Fibroblast of villous mesenchyme (primary cell): Measurements from ENCODE around the gene TAF1A. TPM values are rescaled to one million over a fixed set of nuclear protein-coding genes. Genes with fewer than 3 reads are reported as not detected.

Source experiments
- DNase-seq: peaks from one replicate; pipeline ENCODE4 v3.0.0-alpha.2; 2010; ENCODE audit warnings: low read depth
- H3K4me3 ChIP-seq: 2 replicates; pipeline ENCODE4 v1.5.1; 2011; ENCODE audit warnings: low read depth, mild to moderate bottlenecking, low read length
- CTCF ChIP-seq: IDR thresholded peaks from 2 replicates; pipeline ENCODE4 v1.5.1; 2012; ENCODE audit warnings: low read depth, mild to moderate bottlenecking, low read length; ENCODE audit not compliant: insufficient read depth
- total RNA-seq: library from RNA; depleted of rRNA; stranded (reverse); fragments of >200 nt; gene quantifications from 2 replicates; pipeline ENCODE4 v1.2.3, GENCODE V29; 2012

The TAF1A gene
- total RNA-seq, 1 donor = 15.5 TPM

- DNase-seq = no peak
- no peak for TF ChIP-seq CTCF
- H3K4me3 ChIP-seq = no peak overlapping the region
Measured at GRCh38 chr1:222546091-222546490, 43.6 kb downstream of the TAF1A start.

GRCh38 chr1:222543817-222544216 is 45.9 kb downstream of the TAF1A start:
- DNase-seq = no peak
- H3K4me3 ChIP-seq = no peak overlapping the region
- no peak for TF ChIP-seq CTCF

GRCh38 chr1:222540598-222540995 is 49.1 kb downstream of the TAF1A start:
- no peak for DNase-seq
- TF ChIP-seq CTCF = no peak
- no peak overlapping the region for H3K4me3 ChIP-seq

- no peak for DNase-seq
- no peak for TF ChIP-seq CTCF
- H3K4me3 ChIP-seq = no peak overlapping the region
Measured at GRCh38 chr1:222539951-222540597, 49.7 kb downstream of the TAF1A start.

- TF ChIP-seq CTCF = no peak
Measured at GRCh38 chr1:222535455-222535854, 54.3 kb downstream of the TAF1A start.

GRCh38 chr1:222530852-222531251 is 58.9 kb downstream of the TAF1A start:
- no peak overlapping the region for H3K4me3 ChIP-seq
- TF ChIP-seq CTCF = no peak
- DNase-seq = no peak

More at GRCh38 chr1:222535455-222535854, 54.3 kb downstream of the TAF1A start:
- no peak for DNase-seq
- no peak overlapping the region for H3K4me3 ChIP-seq

- DNase-seq = no peak
- no peak for TF ChIP-seq CTCF
- H3K4me3 ChIP-seq = no peak overlapping the region
Measured at GRCh38 chr1:222529916-222530315, 59.8 kb downstream of the TAF1A start.
